ENCODE data around the gene ERCC6. TPM values are rescaled to one million over a fixed set of nuclear protein-coding genes. Genes with fewer than 3 reads are reported as not detected.

Gene ERCC6
- total RNA-seq (2014; rRNA removed; shearing (Covaris generic)) = 7.8 and 8.1 TPM in 2 replicates

DNA sequence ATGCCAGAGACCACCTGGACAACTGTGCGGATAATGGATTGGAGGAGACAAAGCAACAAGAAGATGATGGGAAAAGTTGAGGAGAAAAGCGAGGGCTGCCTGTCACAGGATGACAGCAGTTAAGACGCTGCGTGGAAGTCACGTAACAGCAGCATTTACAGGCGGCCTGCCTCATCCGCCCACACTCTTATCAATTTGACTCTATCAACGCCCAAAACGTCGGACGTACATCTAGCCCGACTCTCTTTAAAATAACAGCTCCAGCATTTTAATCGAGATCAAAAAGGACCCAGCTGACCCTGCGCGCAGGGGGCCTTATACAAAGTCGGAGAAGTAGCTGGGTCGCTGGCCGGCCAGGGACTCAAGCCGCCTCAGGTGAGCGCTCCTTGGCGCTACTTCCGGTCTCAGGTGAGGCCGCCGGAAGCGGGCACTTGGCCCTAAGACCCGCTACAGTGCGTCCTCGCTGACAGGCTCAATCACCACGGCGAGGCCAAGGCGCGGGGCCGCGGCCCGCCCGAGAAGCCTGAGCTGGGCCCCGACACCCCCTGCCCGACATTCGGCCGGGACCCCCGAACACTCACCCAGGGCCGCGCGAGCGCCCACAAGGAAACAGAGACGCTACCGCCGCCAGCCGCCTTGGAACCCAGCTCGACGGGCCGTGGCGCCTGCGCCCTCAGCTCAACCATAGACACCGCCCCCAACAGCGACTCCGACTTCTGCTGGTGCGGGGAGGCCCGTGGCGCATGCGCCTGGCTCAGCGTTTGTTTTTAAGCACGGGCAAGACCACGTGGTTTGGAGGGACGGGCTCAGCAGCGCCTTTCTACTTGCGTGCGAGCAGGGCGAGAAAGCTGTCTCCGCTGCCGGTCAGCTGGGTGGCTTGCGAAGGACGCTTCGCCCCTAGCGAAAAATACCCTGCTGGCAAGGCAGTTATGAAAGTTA is at the start of gene ERCC6:
TSS of gene ERCC6 (minus strand) at position 741 of the 939 bp plus-strand sequence.
- peak; percentile 95 for DNase-seq (ENCODE audit: low read depth)

- DNase-seq (ENCODE audit: low read depth) = no peak
Observed at GRCh38 chr10:49587981-49588380, 49.1 kb upstream of the ERCC6 start.

DNA sequence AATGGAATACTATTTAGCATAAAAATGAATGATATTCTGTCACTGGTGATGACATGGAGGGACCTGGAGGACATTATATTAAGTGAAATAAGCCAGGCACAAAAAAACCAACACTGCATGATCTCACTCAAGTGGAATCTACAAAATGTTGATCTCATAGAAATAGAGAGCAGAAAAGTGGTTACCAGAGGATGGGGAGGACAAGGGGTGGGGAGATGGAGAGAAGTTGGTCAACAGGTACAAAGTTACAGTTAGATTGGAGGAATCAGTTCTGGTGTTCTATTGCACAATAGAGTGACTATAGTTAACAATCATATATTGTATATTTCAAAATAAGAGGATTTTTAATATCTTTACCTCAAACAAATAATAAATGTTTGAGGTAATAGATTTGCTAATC is 46.5 kb upstream of the ERCC6 start:
- no peak for DNase-seq (ENCODE audit: low read depth)

DNA sequence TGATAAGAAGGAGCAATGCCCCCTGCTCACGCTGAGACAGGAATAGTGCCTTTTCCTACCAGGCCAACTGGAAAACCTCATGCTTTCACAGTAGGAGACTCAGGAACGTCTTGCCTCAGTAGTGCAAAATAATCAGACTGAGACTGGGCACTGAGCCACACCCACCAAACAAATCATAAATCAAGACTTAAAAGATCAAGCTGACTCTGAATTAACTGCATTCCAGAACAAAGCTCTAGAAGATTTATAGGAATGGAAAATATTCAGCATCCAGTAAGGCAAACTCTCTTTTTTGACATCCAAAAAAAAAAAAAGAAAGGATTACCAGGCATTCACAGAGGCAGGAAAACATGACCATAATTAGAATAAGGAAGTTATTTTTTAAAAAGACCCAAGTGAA is 40.7 kb upstream of the ERCC6 start:
- DNase-seq (ENCODE audit: low read depth) = no peak

DNA sequence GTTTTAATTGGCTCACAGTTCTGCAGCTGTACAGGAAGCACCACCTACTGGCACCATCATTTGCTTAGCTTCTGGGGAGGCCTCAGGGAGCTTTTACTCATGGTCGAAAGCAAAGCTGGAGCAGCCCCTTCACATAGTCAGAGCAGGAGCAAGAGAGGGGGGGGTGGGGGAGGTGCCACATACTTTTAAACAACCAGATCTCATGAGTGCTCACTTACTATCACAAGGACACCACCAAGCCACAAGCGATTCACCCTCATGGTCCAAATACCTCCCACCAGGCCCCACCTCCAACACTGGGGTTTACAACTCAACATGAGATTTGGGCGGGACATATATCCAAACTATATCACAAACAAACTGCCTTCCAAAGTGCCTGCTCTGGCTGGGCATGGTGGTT is 39.5 kb upstream of the ERCC6 start:
- DNase-seq (ENCODE audit: low read depth) = no peak

DNA sequence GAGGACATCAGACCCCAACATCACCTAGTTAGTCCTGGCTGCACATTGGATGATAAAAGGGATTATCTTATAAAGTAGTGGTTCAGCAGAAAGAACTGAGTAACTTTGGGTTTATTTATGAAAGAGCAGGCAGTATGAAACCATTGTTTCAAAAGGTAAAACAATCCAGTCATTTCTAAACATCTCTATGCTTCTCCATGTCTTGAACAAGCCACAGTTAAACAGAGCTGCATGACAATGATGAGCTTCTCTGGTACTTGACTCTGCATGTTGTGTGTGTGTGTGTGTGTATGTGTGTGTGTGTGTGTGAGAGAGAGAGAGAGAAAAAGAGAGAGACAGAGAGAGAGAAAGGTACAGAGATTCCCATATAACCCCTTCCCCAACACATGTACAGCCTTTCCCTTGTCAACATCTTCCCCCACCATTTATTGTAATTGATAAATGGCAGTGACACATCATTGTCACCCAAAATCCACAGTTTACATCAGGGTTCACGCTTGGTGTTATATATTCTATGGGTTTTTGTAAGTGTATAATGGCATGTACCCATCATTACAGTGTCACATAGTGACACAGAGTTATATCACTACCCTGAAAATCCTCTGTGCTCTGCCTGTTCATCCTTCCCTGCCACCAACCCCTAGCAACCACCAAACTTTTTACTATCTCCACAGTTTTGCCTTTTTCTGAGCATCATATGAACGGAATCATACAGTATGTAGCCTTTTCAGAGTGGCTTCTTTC is 38.4 kb upstream of the ERCC6 start:
- DNase-seq (ENCODE audit: low read depth) = no peak

GRCh38 chr10:49575489-49576072 is 36.7 kb upstream of the ERCC6 start:
- no peak for DNase-seq (ENCODE audit: low read depth)

- DNase-seq (ENCODE audit: low read depth) = no peak
Observed at GRCh38 chr10:49572594-49573114, 33.7 kb upstream of the ERCC6 start.

GRCh38 chr10:49571388-49571787 is 32.5 kb upstream of the ERCC6 start:
- peak; percentile 44 for DNase-seq (ENCODE audit: low read depth)

DNA sequence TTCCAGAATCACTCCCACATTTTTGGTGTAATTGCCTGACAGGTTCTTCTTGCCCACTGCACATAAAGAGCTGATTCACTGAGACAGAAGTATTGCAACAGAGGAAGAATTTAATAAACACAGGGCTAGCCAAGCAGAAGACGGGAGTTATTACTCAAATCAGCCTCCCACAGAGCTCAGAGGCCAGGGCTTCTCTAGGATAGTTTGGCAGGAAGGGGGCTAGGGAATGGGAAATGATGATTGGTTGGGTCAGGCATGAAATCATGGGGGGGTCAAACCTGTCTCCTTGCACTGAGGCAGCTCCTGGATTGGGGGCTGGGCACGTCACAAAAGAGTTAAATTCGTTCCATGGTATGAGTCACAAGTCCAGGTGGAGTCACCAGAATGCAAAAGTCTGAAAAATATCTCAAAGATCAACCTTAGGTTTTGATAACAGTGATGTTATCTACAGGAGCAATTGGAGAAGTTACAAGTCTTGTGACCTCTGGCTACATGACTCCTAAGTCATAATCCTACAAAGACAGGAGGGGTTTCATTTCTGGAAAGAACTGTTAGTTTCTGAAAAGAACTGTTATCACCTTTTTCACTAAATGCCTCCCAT is 30.2 kb upstream of the ERCC6 start:
- peak; percentile 57 for DNase-seq (ENCODE audit: low read depth)

DNA sequence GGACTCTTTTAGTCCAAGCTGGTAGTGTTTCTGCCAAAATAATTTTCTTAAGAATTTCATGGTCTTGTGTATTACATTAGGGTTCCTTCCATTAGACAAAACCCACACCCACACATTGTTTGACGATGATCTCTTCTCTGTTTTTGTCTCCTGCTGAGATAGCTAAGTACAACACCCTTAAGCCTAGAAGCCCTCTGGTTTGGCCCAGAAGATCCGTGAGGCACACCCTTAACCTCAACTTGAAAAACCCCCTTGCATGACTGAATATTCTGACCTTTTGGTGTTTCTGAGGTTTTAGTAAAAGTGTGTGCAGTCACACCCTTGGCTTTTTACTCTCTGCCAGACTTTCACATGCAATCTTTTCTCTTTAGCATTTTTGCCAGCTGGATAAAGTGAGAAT is 29.3 kb upstream of the ERCC6 start:
- peak; percentile 64 for DNase-seq (ENCODE audit: low read depth)

GRCh38 chr10:49567810-49568209 is 28.9 kb upstream of the ERCC6 start:
- DNase-seq (ENCODE audit: low read depth) = no peak

- DNase-seq (ENCODE audit: low read depth) = no peak
Observed at GRCh38 chr10:49564461-49565009, 25.6 kb upstream of the ERCC6 start.

DNA sequence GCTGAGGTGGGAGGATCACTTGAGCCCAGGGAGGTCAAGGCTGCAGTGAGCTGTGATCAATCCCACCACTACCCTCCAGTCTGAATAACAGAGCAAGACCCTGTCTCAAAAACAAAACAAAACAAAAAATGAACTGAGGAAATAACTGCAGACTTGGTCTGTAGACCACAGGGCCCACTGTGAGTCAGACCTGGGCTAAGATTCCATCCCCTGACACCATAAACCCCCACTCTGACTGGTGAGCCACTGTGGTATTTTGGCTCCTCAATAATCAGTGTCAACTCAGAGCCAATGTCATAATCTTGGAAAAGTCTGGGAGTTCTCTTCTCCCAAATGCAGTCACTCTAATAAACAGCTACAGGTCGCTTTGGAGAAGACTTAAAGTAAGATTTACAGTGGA is 24.0 kb upstream of the ERCC6 start:
- peak; percentile 54 for DNase-seq (ENCODE audit: low read depth)

GRCh38 chr10:49560526-49560925 is 21.6 kb upstream of the ERCC6 start:
- DNase-seq (ENCODE audit: low read depth) = no peak

- no peak for DNase-seq (ENCODE audit: low read depth)
Observed at GRCh38 chr10:49559476-49559875, 20.6 kb upstream of the ERCC6 start.

GRCh38 chr10:49558190-49558589 is 19.3 kb upstream of the ERCC6 start:
- no peak for DNase-seq (ENCODE audit: low read depth)

- DNase-seq (ENCODE audit: low read depth) = no peak
Observed at GRCh38 chr10:49557681-49558080, 18.8 kb upstream of the ERCC6 start.

DNA sequence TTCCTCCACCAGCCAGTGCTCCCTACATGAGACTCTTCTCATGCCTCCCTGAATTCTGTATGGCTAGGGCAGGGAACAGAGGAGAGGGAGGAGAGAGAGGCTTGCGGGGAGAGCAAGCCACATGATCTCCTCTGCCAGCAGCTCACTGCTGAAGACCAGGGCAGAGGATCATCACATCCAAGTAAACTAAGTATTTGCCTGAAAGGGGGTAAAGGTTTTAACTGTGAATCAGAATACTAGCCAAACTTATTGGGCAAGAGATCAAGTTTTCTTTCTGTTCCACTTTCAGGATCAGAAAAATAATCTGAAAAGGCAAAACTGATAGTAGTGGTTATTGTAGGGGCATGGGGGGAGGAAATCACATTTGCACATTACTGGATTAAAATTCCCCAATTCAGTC is 17.8 kb upstream of the ERCC6 start:
- DNase-seq (ENCODE audit: low read depth) = no peak

GRCh38 chr10:49552277-49552676 is 13.4 kb upstream of the ERCC6 start:
- peak; percentile 92 for DNase-seq (ENCODE audit: low read depth)

DNA sequence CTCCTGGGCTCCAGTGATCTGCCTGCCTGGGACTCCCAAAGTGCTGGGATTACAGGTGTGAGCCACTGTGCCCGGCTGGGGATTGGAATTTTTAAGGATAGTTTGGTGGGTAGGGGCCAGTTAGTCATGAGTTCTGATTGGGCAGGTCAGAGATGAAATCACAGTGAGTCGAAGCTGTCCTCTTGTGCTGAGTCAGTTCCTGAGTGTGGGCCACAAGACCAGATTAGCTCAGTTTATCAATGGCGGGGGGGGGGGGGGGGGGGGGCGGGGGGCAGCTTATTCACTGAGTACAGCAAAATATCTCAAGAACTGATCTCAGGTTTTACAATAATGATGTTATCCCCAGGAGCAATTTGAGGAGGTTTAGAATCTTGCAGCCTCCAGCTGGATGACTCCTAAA is 11.6 kb upstream of the ERCC6 start:
- peak; percentile 81 for DNase-seq (ENCODE audit: low read depth)

All from RPMI7951 (cell line).